UCSD-AML1 (cell line): ENCODE data around the gene SHISAL2A.
A peak's percentile ranks its signal among the peaks of the same experiment; 100 is the strongest.
"Not testable (repeated sequence)": the region's sequence is repeated elsewhere in the genome, so short reads cannot be mapped to it uniquely, and the experiment has no call there.

Experiments used
- DNase-seq: peaks from one replicate; lab custom pipeline; 2025; ENCODE audit not compliant: unreplicated experiment; lab: John Stamatoyannopoulos, UW

Gene SHISAL2A

DNA sequence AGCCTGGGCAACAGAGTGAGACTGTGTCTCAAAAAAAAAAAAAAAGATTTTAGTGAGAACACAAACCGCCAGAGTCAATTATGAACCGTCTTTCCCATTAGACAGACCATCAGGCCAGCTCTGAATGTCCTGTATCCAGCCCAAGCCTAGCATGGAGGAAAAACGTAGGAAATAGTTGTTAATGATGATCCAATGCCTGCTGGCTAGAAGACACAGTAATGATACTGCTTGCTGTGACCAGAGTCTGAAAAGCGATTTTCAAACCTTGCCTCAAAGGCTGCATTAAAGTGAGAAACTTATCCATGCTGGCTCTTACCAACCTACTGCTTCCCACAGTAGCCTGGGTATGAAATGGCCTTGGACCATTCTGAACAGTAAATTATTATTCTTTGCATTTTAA is 48.2 kb downstream of the SHISAL2A start:
- DNase-seq, result no peak

DNA sequence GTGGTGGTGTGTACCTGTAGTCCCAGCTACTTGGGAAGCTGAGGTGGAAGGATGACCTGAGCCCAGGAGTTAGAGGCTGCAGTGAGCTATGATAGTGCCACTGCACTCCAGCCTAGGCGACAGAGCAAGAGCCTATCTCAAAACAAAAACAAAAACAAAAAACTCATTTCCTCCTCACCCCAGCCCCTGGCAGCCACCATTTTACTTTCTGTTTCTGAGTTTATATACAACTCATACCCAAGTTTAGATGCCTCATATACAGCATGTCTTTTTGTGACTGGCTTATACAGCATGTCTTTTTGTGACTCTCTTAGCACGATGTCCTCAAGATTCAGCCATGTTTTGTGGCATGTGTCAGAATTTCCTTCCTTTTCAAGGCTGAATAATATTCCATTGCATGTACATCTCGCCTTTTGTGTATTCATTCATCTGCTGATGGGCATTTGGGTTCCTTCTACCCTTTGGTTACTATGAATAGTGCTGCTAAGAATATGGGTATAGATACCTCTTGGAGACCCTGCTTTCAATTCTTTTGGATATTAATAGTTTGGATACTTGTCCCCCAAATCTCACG is 50.5 kb downstream of the SHISAL2A start:
- no peak for DNase-seq

DNA sequence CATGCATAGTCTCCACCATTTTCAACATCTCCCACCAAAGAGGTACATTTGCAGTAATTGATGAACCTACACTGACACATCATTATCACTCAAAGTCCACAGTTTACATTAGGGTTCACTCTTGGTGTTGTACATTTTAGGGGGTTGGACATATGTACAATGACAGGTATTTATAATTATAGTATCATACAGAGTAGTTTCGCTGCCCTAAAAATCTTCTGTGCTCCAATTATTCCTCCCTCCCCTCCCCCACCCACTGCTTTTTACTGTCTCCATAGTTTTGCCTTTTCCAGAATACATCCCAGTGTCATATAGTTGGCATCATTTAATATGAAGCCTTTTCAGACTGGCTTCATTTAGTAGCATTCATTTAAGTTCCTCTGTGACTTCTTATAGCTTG is 51.6 kb downstream of the SHISAL2A start:
- DNase-seq, result no peak

DNA sequence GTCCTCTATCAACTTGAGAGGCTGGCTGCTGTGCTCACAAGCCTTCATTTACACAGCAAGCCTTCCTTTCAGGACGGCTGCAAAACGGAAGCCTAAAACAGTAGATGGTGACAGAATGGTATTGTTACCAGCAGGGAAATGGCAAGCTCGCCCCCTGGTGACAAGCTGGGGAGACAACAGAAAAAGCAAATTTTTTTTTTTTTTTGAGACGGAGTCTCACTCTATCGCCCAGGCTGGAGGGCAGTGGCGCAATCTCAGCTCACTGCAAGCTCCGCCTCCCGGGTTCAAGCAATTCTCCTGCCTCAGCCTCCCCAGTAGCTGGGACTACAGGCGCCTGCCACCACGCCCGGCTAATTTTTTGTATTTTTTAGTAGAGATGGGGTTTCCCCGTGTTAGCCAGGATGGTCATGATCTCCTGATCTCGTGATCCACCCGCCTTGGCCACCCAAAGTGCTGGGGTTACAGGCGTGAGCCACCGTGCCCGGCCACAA is 53.3 kb downstream of the SHISAL2A start:
- peak; percentile 54 for DNase-seq

DNA sequence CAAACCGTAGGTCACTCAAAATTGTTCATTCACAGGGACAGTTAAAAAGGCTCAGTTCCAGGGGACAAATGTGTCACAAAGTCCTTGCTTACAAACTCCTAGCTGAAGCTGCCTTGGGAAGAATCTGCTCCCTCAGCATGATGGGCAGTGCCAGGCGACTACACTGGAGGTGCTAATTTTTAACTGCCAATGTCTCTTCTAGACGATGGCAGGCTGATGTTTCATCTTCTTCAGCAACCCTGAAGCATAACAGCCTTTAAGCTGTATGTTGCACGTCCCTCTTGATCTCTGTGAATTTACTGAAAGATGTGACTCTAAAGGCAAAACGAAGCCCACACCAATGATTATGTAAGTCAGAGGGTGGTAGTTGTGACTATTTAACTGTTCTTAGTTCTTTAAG is 53.9 kb downstream of the SHISAL2A start:
- no peak for DNase-seq

DNA sequence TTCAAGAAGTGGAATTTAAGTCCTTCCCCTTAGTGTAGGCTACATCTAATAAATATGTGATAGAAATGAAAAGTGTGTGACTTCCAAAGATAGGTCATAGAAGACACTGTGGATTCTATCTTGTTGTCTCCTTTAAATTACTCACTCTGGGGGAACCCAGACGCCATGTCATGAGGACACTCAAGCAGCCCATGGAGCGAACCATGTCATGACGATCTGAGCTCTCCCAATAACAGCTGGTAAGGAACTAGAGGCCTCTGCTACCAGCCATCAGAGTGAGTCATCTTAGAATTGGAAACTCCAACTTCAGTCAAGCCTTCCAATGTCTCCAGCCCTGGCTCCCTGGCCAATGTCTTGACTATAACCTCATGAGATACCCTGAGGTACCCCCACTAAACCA is 58.9 kb downstream of the SHISAL2A start:
- DNase-seq, result no peak

- DNase-seq, result no peak
Observed at GRCh38 chr1:52692697-52693096, 59.7 kb downstream of the SHISAL2A start.

DNA sequence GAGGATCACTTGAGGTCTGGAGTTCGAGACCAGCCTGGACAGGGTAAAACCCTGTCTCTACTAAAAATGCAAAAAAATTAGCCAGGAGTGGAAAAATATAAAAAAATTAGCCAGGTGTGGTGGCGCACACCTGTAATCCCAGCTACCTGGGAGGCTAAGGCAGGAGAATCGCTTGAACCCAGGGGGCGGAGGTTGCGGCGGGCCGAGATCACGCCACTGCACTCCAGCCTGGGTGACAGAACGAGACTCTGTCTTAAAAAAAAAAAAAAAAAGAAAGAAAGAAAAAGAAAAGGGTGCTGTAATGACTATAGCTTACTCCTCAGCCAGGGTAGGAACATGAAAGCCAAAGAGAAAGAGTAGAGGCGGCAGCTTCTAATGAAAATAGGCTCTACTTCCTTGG is 60.4 kb downstream of the SHISAL2A start:
- DNase-seq, result not testable (repeated sequence)

DNA sequence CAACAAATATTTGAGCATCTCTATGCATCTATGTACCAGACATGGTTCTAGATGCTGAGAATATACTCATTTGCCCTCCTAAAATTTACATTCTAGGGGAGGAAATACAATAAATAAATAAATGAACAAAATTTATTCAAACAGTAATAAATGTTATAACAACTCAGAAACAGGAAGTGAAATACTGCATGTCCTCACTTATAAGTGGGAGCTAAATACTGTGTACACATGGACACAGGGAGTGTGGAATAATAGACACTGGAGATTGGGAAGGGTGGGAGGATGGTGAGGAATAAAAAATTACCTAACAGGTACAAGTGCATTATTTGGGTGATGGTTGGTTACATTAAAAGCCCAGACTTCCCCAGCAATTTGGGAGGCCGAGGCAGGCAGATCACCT is 60.9 kb downstream of the SHISAL2A start:
- DNase-seq, result no peak

DNA sequence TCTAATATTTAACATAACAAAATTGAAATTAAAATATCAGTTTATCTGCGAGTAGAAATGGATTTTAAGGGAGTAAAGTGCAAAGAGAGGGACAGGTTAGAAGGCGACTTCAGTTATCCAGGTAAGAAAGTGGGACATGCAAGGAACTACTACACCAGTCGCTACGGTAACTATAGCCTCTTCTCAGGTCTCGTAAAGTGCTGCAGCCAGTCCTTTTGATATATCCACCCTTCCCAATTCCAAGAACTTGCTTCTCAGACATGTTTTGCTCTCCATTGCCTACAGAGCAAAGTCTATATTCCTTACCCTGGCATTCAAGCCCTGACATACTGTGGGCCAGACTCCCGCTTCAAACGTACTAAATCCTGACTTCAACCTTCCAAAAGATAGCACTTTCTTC is 62.7 kb downstream of the SHISAL2A start:
- DNase-seq, result no peak

- peak; percentile 90 for DNase-seq
Observed at GRCh38 chr1:52697795-52698674, 65.1 kb downstream of the SHISAL2A start, which contains the start of gene COA7. Gene COA7, minus strand, starts transcription at chr1:52698347. Its CDS starts 21 bp downstream, at chr1:52698326.

GRCh38 chr1:52702886-52703787 is 70.2 kb downstream of the SHISAL2A start:
- peak; percentile 84 for DNase-seq

DNA sequence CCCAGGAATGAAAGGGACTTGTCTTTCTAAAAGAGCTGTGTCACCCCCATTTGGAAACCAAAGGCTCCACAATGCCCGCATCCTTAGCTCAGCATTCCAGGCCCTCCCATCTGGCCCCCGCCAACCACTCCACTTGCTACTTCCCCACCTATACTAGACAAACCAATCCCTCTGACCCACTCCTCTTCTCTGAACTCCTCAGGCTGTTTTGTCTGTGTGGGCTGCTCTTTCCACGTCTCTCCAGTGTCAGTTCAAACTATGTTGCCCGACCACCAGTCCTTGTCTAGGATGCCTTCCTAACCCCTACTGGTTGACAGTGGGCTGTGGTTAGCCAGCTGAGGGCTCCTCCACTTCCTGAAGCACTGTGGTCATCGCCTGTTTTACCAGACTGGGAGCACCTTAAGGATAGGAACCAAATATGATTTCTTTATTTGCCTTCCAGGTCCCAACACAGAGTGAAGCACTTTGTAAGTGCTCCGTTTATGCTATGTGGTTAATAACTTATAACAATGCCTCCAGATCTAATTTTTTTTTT is 73.2 kb downstream of the SHISAL2A start:
- DNase-seq, result peak; percentile 19
